ENCODE results near the gene RARB. TPM values are rescaled to one million over a fixed set of nuclear protein-coding genes. Genes with fewer than 3 reads are reported as not detected.

RARB gene
- total and polyA plus RNA-seq, 9 of the 15 experiments (the other 6 are each of a cell fraction or from before 2014, with no cell fraction given) = 0.15 to 1.3 (median 0.27) TPM

DNA sequence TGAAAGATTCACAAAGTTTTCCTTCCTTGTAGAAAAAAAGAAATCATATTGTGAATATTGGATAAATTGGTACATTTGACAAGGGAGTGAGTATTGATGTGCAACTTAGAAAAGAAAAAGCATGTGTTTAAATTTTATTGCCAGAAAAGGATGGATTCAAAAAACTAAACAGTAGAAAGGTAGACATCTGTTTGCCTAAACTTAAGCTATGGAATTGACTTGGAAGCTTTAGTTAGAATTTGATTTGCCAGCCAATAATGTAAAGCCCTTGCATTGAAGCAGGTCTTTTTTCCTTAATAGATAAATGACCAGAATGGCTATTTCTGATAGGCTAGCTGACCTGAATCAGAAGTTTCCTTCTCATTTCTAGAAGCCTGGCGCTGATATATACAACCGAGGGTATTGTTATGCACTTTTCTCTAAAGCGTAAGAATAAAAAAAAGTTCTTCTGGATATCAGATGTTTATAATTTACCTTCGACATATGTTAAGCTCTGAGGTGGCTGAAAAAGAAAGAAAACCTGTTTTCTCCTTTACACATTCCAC is 4.2 kb downstream of the RARB start:
- no peak overlapping the region for H3K9ac ChIP-seq (ENCODE audit: insufficient read depth in 1 of 2, low read depth in 2 of 2, low read length in 2 of 2)
- ChIA-PET POLR2A (no interaction called here), CTCF (ENCODE audit: low intra/inter-chr PET ratio) (no interaction called here)
- no peak overlapping the region for H2AFZ ChIP-seq (ENCODE audit: low read depth, low read length)
- no peaks in the 10 kb centered on the region for H3K9me3 ChIP-seq (replicated peaks; ENCODE audit: control insufficient read depth, insufficient read depth, low read depth, low read length)
- H3K4me3 ChIP-seq = no peak overlapping the region
- ATAC-seq = no peak
- TF ChIP-seq ZNF785 (CRISPR knock-in tag; IDR thresholded peaks at IDR 0.05) (no peak), CHAMP1 (IDR thresholded peaks at IDR 0.05) (no peak), SIX5 (IDR thresholded peaks at IDR 0.05; ENCODE audit: borderline replicate concordance in 1 of 2, insufficient read depth in 1 of 2, low read depth in 1 of 2, low read length in 2 of 2) (no peak), ZNF408 (CRISPR knock-in tag; IDR thresholded peaks at IDR 0.05; ENCODE audit: low read depth) (no peak), CHD1 (IDR thresholded peaks at IDR 0.05; ENCODE audit: low read length) (no peak), SRSF3 (IDR thresholded peaks at IDR 0.05; ENCODE audit: insufficient read depth, low read length) (no peak), HNRNPUL1 (IDR thresholded peaks at IDR 0.05; ENCODE audit: low read length) (no peak), KDM5B (IDR thresholded peaks at IDR 0.05; ENCODE audit: insufficient replicate concordance, low read depth, low read length) (no peak), TFAM (CRISPR knock-in tag; conservative IDR thresholded peaks at IDR 0.05) (no peak)
- no peaks in the 10 kb centered on the region for H3K36me3 ChIP-seq (ENCODE audit: control insufficient read depth, insufficient read depth, low read length)
- peaks cover 16 to 17% of the 10 kb centered on the region in 2 experiments for H3K27me3 ChIP-seq (ENCODE audit: control insufficient read depth in 2 of 2, insufficient read depth in 2 of 2, low read length in 2 of 2)
- no peak for FAIRE-seq
- intact Hi-C loops (cut with micrococcal nuclease) = no loop called here
- H3K27ac ChIP-seq (ENCODE audit: extremely low read depth, low read depth, low read length) = no peak overlapping the region
- in situ Hi-C loops (cut with MboI) = no loop called here
- no TSS peak for BruUV-seq (replicated peaks)
- H3K4me2 ChIP-seq (ENCODE audit: insufficient read depth, low read length) = no peak overlapping the region
- DNase-seq (ENCODE audit: extremely low read depth in 1 of 4, low spot score in 3 of 4) = no peak
- WGBS (ENCODE audit: insufficient coverage, low coverage, missing lambda C conversion rate) = 1% methylated on average over 4 of the region's 4 CpGs
- no peaks in the 10 kb centered on the region; a peak in 1 of 5 replicates for H3K4me1 ChIP-seq (replicated peaks in 1 of 2; ENCODE audit: control insufficient read depth in 2 of 2, insufficient read depth in 2 of 2, low read length in 2 of 2)
- H3K9me1 ChIP-seq (ENCODE audit: control insufficient read depth, insufficient read depth, low read length) = no peaks in the 10 kb centered on the region
- no peaks in the 10 kb centered on the region for H3K79me2 ChIP-seq (ENCODE audit: control insufficient read depth, insufficient read depth, low read length)
- H4K20me1 ChIP-seq (replicated peaks; ENCODE audit: control insufficient read depth, insufficient read depth, low read length) = no peaks in the 10 kb centered on the region

Data from K562 (cell line).